BLaER1 (cell line): ENCODE data around the gene ABCG1.
A peak's percentile ranks its signal among the peaks of the same experiment; 100 is the strongest.

Experiments used
- H3K27ac ChIP-seq: shearing (Covaris generic); formaldehyde crosslinking; 2 replicates; pipeline ENCODE4 v1.8.1; 2022
- H3K27me3 ChIP-seq: shearing (Covaris generic); formaldehyde crosslinking; 2 replicates; pipeline ENCODE4 v1.8.1; 2022
- H3K36me3 ChIP-seq: shearing (Covaris generic); formaldehyde crosslinking; 2 replicates; pipeline ENCODE4 v1.8.1; 2022
- H3K4me1 ChIP-seq: shearing (Covaris generic); formaldehyde crosslinking; 2 replicates; pipeline ENCODE4 v1.8.1; 2022
- H3K4me2 ChIP-seq: shearing (Covaris generic); formaldehyde crosslinking; 2 replicates; pipeline ENCODE4 v1.8.1; 2022
- H3K4me3 ChIP-seq: shearing (Covaris generic); formaldehyde crosslinking; 2 replicates; pipeline ENCODE4 v1.8.1; 2022
- H3K9ac ChIP-seq: shearing (Covaris generic); formaldehyde crosslinking; 2 replicates; pipeline ENCODE4 v1.8.1; 2022
- H3K9me3 ChIP-seq: shearing (Covaris generic); formaldehyde crosslinking; 2 replicates; pipeline ENCODE4 v1.8.1; 2022
- H4K20me1 ChIP-seq: shearing (Covaris generic); formaldehyde crosslinking; 2 replicates; pipeline ENCODE4 v1.8.1; 2022
- Cebpa-rat ChIP-seq: shearing (Covaris generic); IDR thresholded peaks from 2 replicates; pipeline ENCODE4 v1.8.1; 2022

The ABCG1 gene

DNA sequence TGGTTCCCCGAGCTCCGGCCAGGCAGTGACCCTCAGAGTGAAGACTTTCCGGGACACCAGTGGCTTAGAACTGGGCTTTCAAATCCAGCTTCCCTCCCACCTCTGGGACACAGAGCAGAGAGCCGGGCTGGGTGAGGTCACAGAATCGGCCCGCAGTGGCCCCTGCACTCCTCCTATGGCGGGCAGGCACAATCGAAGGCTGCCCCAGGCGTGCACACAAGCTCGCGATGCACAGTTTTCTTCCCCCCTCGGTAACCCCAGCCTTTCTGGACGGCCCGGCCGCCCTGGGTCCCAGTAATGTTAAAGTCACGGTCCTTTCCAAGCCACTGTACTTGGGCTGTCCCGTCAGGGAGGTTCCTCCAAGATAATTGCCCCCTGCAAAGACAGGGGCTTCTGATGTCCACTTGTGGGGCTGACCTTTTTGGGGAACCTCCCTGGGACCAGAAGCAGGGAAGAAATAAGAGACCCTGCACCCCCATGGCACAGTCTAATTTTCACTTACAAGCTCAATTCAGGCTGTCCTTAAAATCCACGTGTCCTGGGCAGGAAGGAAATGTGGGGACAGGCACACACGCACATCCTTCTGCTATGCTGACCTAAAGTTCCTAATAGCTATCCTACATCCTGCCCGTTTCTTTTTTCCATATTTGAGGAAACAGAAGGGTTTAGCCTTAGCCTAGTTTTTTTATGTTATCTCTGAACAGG lies 82.6 kb downstream of the ABCG1 start:
- H3K9ac ChIP-seq, result peak overlapping the region; percentile 38; the same call in 1 of the 2 replicates
- no peak for TF ChIP-seq Cebpa-rat
- no peaks in the 10 kb centered on the region for H3K27me3 ChIP-seq
- peaks cover 44% of the 10 kb centered on the region for H3K4me1 ChIP-seq
- peak overlapping the region; percentile 43 for H3K4me2 ChIP-seq
- H4K20me1 ChIP-seq, result no peaks in the 10 kb centered on the region
- peaks cover 23% of the 10 kb centered on the region for H3K36me3 ChIP-seq
- H3K4me3 ChIP-seq, result no peak overlapping the region
- no peaks in the 10 kb centered on the region for H3K9me3 ChIP-seq
- H3K27ac ChIP-seq, result peak overlapping the region; percentile 45

DNA sequence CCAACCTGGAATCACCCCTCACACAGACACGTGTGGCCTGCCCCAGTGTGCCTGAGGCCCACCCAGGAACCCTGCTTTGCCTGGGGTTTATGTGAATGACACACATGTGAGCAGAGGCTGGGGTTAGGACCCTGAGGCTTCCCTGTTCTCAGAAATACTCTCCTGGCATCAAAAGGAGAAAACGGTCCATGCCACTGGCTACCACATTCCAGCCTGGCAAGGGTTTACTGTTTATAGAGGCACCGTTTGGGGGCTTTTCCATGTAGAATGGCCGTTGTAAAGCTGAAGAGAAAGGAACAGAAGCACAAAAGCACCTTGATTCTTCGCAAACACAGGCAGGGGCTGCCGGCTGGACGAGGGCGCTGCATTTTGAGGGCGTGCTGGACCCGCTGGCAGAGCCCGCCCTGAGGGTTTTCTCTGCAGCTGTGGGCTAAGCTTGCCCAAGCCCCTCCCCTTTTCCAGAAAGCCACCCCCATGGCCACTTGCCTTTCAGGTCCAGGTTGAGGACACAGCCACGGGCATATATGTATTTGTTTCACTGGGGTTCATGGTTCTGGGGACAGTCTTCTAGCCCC lies 83.2 kb downstream of the ABCG1 start:
- no peak for TF ChIP-seq Cebpa-rat
- H3K9ac ChIP-seq, result peak overlapping the region; percentile 38; the same call in 1 of the 2 replicates
- no peak overlapping the region for H3K4me3 ChIP-seq

DNA sequence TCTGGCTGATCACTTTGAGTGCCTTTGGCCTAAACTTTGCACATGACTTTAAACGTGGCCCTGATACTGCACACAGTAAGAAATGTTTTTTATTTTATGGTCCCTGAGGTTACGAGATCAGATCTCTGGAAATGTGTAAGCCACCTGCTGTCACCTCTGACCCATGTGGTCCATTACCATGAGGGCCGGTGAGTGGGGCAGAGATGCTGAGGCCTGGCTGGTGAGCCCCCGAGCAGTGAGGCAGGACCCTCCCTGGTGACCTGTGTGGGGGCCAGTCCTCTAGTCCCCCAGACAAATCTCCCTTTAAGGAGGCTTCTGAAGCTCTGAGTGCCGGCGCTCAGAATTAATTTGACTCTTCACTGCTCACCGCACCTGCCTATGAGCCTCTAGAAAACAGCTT lies 83.9 kb downstream of the ABCG1 start:
- Histone ChIP-seq H3K4me2 (no peak overlapping the region), H3K36me3 (peaks cover 10% of the 10 kb centered on the region), H3K4me1 (peaks cover 57% of the 10 kb centered on the region), H3K4me3 (no peak overlapping the region), H3K9me3 (no peaks in the 10 kb centered on the region), H3K27me3 (no peaks in the 10 kb centered on the region), H4K20me1 (no peaks in the 10 kb centered on the region), H3K27ac (no peak overlapping the region), H3K9ac (no peak overlapping the region)
- TF ChIP-seq Cebpa-rat, result no peak

More for the DNA sequence above, 83.2 kb downstream of the ABCG1 start:
- Histone ChIP-seq H3K36me3 (peaks cover 16% of the 10 kb centered on the region), H3K9me3 (no peaks in the 10 kb centered on the region), H3K27ac (peak overlapping the region; percentile 45; the same call in 1 of the 2 replicates), H3K27me3 (no peaks in the 10 kb centered on the region), H3K4me1 (peaks cover 50% of the 10 kb centered on the region), H3K4me2 (peak overlapping the region; percentile 43), H4K20me1 (no peaks in the 10 kb centered on the region)

DNA sequence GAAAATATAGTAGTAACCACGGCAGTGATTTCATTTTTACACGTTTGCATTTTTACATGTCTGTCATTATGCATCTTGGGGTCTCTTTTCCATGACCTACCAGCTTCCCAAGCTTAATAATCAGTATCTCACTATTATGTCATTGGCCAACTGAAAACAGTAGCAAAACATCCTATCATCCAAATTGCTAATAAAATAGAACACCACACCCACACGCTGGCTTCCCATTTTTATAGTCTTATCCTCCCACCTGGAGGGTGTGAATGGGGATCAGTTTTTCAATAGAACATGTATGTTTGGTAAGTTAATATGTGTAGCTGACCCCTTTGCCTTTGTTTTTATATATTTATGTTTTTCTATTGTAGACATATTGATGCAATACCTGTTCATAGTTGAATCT lies 84.5 kb downstream of the ABCG1 start:
- Histone ChIP-seq H3K27me3 (no peaks in the 10 kb centered on the region), H3K4me2 (no peak overlapping the region), H3K4me3 (no peak overlapping the region), H3K9me3 (no peaks in the 10 kb centered on the region), H3K36me3 (peaks cover 10% of the 10 kb centered on the region; the same call in 1 of the 2 replicates), H3K4me1 (peaks cover 63% of the 10 kb centered on the region), H4K20me1 (no peaks in the 10 kb centered on the region), H3K27ac (no peak overlapping the region), H3K9ac (no peak overlapping the region)
- no peak for TF ChIP-seq Cebpa-rat

DNA sequence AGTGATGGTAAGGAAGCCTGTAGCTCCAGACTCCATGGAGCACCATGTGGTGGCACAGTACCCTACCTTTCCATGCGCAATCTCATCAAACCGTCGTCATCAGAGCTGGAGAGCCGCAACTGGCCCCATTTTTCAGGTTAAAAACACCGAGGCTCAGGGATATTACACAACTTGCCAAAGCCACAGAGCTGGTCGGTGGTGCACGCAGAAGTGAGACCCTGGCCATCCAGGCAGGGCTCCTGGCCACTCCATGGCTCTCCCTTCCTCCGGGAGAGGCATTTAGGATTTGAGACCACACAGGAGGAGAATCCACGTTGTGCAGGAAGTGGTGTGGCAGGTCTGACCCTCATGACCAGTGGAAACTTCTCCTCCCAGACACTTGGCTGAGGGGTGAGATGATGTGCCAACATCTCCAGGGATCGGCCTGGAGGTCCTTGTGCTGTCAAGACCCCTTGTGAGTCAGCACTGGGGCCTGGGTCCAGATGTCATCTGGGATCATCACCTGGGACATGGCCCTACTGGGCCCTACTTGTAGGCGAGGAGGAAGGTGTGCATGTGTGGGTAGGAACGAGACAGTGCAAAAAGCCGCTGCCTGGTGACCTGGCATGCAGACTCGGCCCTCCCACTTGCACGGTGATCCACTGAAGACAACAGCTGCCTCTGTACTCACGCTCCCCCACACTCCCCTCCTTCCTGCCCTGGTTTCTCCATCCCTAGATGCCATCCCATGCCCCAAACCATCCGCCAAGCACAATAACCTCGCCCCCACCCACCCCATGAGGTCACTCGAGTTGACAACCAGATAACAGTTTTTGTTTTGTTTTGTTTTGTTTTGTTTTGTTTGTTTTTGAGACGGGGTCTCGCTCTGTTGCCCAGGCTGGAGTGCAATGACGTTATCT lies 85.9 kb downstream of the ABCG1 start:
- Histone ChIP-seq H3K4me2 (peak overlapping the region; percentile 84), H3K9ac (no peak overlapping the region), H3K36me3 (peaks cover 5% of the 10 kb centered on the region; the same call in 1 of the 2 replicates), H3K9me3 (no peaks in the 10 kb centered on the region), H3K27ac (no peak overlapping the region), H3K4me1 (peaks cover 77% of the 10 kb centered on the region), H4K20me1 (no peaks in the 10 kb centered on the region), H3K4me3 (no peak overlapping the region), H3K27me3 (no peaks in the 10 kb centered on the region)
- TF ChIP-seq Cebpa-rat, result no peak

DNA sequence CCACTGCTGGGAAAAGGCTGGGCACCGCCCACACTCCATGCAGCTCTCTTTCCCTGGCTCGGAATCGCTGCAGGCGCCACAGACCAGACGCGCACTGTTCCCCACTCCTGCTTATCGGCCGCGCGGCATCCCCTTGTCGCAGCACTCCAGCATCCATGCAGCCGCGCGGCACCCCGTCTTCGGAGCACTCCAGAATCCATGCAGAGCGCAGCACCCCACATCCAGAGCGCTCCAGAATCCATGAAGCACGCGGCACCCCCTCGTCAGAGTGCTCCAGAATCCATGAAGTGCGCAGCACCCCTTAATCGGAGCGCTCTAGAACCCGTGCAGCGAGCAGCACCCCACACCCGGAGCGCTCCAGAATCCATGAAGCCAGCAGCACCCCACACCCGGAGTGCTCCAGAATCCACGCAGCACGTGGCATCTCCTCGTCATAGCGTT lies 86.8 kb downstream of the ABCG1 start:
- no peak for TF ChIP-seq Cebpa-rat
- no peaks in the 10 kb centered on the region for H4K20me1 ChIP-seq
- 0 out of 2 replicates have a peak overlapping the region, but pooled peaks have one; percentile 42 for H3K27ac ChIP-seq
- peaks cover 86% of the 10 kb centered on the region for H3K4me1 ChIP-seq
- no peaks in the 10 kb centered on the region for H3K27me3 ChIP-seq
- no peaks in the 10 kb centered on the region for H3K9me3 ChIP-seq
- H3K4me3 ChIP-seq, result no peak overlapping the region
- H3K9ac ChIP-seq, result no peak overlapping the region
- H3K4me2 ChIP-seq, result peak overlapping the region; percentile 84
- no peaks in the 10 kb centered on the region for H3K36me3 ChIP-seq

DNA sequence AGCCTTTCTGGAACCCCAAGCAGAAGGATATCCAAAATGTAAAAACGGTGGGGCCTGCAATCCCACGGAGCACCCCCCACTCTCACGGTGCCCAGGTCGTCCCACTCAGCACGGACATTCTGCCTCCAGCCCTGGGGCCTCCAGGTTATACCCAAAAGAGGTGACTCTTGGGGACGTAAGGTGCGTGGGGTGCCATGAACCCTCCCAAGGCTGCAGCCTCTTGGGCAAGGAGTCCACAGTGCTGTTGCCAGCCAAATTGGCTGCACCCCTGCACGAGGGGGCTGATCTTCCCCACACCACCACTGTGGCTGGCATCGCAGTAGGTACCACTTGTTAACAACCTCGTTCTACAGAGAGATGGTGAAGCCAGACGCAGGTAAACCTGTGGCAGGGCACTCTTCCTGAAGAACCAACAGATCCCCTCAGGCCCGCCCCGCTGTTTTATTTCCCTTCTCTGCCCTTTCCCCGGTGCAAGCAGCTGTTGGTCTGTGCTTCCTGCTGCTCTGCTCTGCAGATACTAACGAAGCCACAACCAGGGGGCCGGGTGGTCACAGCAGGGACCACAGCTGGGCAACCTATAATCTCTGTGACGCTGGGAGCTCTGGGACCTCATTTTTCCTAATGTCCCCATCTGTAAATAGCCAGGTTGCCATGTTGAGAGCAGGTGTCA lies 87.6 kb downstream of the ABCG1 start:
- peaks cover 83% of the 10 kb centered on the region for H3K4me1 ChIP-seq
- no peaks in the 10 kb centered on the region for H3K9me3 ChIP-seq
- TF ChIP-seq Cebpa-rat, result no peak
- peak overlapping the region; percentile 13; the same call in 1 of the 2 replicates for H3K9ac ChIP-seq
- no peak overlapping the region for H3K4me3 ChIP-seq
- no peaks in the 10 kb centered on the region for H3K36me3 ChIP-seq
- peak overlapping the region; percentile 84 for H3K4me2 ChIP-seq
- H4K20me1 ChIP-seq, result no peaks in the 10 kb centered on the region
- peak overlapping the region; percentile 49 for H3K27ac ChIP-seq
- H3K27me3 ChIP-seq, result no peaks in the 10 kb centered on the region

DNA sequence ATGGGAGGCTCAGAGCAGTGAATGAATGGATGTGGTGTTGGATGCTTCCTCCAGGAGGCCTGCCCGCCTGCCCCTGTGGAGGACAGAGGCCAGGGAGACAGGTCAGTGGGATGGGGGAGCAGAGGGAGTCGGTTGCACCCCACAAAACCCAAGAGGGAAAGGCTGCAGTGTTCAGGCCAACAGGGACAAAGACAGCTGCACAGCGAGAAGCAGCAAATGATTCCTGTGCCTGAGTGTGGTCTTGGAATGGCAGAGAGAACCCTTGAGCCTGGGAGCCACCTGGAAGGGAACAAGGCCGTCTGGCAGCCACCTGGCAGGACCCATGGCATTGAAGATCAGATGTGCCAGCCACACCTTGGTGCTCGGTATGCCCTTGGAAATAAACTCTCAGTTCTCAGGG lies 88.2 kb downstream of the ABCG1 start:
- Histone ChIP-seq H3K9ac (peak overlapping the region; percentile 13; the same call in 1 of the 2 replicates), H3K36me3 (no peaks in the 10 kb centered on the region), H4K20me1 (no peaks in the 10 kb centered on the region), H3K4me2 (peak overlapping the region; percentile 84), H3K27ac (peak overlapping the region; percentile 49), H3K9me3 (no peaks in the 10 kb centered on the region), H3K4me3 (no peak overlapping the region), H3K27me3 (no peaks in the 10 kb centered on the region; the same call in 1 of the 2 replicates), H3K4me1 (peaks cover 81% of the 10 kb centered on the region)
- TF ChIP-seq Cebpa-rat, result no peak
